ENCODE measurements around the gene IFNL4.
"Not testable (repeated sequence)": the region's sequence is repeated elsewhere in the genome, so short reads cannot be mapped to it uniquely, and the experiment has no call there.

IFNL4 gene

GRCh38 chr19:39219108-39219507 is 29.5 kb downstream of the IFNL4 start:
- not testable (repeated sequence) for DNase-seq

DNA sequence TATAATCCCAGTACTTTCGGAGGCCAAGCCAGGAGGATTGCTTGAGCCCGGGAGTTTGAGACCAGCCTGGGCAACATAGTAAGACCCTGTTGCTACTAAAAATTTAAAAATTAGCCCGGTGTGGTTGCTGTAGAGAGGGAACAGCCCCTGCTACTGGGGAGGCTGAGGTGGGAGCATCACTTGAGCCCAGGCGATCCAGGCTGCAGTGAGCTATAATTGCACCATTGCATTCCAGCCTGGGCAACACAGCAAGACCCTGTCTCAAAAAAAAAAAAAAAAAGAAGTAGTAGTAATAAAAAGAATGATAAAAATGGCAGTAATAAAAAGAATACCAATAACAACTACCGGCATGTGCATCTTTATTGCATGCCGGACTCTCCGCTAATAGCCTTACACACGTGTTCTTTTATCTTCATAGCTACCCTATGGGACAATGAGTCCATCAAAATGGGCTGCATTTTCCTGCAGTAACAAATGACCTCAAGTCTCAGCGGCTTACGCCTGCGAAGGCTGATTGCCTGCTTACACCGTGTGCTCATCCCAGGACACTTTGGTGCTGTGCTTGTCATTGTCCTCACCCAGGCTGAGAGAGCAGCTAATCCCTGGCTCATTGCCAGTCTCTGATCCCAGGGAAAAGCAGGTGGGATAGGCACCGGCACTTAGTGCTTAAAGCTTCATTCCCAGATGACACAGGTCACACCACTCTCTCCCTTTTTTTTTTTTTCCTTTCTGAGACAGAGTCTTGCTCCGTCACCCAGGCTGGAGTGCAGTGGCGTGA is 30.2 kb downstream of the IFNL4 start:
- no peak for DNase-seq

GRCh38 chr19:39217094-39217493 is 31.6 kb downstream of the IFNL4 start:
- no peak for DNase-seq

GRCh38 chr19:39215323-39215722 is 33.3 kb downstream of the IFNL4 start:
- not testable (repeated sequence) for DNase-seq

- peak; percentile 71 to 77 for DNase-seq
Observed at GRCh38 chr19:39212375-39212742, 36.3 kb downstream of the IFNL4 start.

DNA sequence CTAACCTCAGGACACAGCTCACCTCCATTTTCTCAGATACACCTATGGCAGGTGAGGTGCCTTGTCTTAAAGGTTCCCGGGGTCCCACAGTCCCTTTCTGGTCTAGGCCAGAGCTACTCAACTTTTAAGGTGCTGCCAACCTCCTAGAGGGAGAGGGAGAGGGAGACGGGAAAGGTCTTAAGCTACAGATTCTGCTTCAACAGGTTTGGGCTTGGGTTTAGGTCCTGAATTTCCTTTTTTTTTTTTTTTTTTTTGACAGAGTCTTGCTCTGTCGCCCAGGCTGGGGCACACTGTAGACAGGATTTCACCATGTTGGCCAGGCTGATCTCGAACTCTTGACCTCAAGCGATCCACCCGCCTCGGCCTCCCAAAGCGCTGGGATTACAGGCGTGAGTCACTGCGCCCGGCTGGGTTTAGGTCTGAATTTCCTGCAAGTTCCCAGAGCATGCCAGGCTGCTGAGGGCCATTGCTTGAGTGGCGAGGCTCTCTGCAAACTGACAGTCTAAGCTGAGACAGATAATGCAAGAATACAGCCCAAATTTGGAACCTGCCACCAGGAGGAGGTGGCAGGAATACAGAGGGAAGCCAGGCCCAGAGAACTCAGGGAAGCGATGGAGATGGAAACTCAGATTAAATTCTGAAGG is 36.8 kb downstream of the IFNL4 start:
- DNase-seq = no peak

- no peak for DNase-seq
Observed at GRCh38 chr19:39209196-39209595, 39.5 kb downstream of the IFNL4 start.

DNA sequence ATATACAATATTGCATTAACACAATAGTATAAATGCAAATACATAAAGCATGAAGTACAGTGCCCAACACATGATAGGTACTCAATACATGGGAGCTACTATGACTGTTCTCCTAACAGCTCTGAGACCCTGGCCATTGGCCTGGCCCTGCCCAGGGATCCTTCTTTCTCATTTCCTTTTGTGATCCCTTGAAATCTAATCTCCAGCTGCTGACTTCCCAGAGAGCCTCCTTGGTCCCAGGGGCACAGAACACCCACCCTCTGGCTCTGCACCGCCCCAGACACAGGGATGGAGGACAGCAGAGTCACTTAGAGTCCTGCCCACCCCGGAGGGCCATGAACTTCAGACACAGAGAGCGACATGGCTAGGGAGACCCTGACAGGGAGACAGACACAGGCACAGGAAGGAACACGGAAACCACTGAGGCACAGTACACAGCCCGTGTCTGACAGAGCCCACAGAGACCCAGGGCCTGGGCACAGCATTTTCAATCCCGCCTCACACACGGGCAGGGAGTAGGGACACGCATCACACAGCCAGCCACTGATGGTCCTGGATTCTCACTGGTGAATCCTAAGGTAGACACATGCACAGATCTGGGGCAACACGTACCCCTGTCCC is 40.4 kb downstream of the IFNL4 start:
- DNase-seq = no peak

DNA sequence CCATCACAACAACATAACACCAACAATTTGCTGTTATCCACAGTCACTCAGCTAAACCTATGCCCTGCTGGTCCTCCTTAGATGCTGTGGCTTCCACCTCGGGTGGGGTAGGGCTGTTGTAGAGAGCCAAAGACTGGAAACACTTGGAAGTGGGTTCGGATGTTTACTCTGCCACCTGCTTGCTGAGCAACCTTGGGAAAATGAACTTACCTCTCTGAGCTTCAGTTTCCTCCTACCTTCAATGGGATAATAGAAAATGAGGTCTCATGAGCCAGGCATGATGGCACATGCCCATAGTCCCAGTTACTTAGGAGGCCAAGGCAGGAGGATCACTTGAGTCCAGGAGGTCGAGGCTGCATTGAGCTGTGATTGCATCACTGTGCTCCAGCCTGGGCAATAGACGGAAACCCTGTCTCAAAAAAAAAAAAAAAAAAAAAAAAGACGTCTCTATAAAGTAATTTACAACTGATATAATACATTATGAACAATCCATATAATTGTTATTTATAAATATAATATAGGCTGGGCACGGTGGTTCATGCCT is 41.3 kb downstream of the IFNL4 start:
- no peak for DNase-seq

GRCh38 chr19:39206122-39206521 is 42.5 kb downstream of the IFNL4 start:
- no peak for DNase-seq

GRCh38 chr19:39205449-39205764 is 43.2 kb downstream of the IFNL4 start:
- DNase-seq = no peak

- no peak for DNase-seq
Observed at GRCh38 chr19:39203372-39204341, 45.0 kb downstream of the IFNL4 start, which contains the start of gene SYCN. Gene SYCN (minus strand): TSS chr19:39204263. CDS start chr19:39204254, 9 bp downstream.

DNA sequence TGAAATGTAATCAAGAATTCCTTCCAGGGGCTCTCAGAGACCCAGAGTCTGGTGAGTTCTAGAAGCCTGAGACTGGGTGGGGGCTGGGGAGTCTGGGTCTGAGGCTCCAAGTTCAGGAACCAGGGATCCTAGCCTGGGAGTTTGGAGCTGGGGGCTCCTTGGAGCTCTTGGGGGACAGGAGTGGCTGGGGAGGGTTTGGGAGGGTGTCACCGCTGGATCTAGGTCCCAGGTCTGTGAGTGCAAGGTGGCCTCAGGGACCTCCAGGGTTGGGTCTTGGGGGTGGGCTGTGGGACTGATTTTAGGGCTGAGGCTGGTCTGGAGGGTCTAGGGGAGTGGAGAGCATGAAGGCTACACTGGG is 45.7 kb downstream of the IFNL4 start:
- DNase-seq = no peak

- DNase-seq = no peak
Observed at GRCh38 chr19:39200803-39201115, 47.9 kb downstream of the IFNL4 start.

DNA sequence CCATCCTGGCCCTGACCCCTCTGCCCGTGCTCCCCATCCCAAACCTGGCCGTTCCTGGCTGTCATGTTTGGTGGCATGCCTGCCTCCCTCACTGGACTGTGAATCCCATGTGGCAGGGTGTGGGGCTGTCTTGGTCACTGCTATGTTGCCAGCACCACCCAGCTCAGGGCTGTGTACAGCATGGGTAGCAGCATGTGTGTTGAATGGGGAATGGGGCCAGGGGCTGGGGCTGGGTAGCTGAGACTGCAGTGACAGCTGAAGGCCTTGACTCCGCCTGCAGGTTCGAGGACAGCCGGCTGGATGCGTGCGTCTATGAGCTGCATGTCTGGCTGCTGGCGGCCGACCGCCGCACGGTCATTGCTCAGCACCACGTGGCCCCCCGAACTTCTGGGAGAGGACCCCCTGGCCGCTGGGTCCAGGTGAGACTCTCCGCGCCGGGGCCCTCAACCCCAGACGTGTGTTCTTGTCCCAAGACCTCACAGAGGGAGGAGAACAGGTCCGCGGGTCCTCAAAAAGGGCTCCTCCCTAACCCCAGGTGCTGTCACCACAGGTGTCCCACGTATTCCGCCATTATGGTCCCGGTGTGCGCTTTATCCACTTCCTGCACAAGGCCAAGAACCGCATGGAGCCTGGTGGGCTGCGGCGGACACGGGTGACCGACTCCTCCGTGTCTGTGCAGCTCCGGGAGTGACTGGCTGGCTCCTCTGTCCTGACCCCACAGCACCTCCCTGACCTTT is 48.4 kb downstream of the IFNL4 start:
- no peak for DNase-seq

- no peak for DNase-seq
Observed at GRCh38 chr19:39199025-39199424, 49.6 kb downstream of the IFNL4 start.

GRCh38 chr19:39197808-39198207 is 50.8 kb downstream of the IFNL4 start:
- no peak for DNase-seq

GRCh38 chr19:39196860-39197562 is 51.6 kb downstream of the IFNL4 start, which contains the start of gene NCCRP1:
Gene NCCRP1 (plus strand): TSS chr19:39196964. CDS start chr19:39196983, 19 bp downstream.
- DNase-seq = peak in 1 of 2 experiments; percentile 4

DNA sequence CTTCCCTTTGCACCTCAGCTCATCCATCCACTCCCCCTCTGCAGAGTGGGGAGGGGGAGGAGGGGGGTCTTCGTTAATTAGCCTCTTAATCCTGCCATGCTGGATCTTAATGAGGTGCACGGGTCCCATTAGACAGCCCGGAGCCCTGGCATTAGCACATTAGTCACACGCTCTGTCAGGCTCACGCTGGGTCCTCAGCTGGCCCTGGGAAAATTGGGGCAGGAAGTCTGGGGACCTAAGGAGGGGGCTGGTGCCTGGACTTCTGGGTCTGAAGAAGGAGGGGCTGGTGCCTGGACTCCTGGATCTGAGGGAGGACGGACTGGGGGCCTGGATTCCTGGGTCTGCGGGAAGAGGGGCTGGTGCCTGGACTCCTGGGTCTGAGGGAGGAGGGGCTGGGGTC is 52.3 kb downstream of the IFNL4 start:
- no peak for DNase-seq

Data from activated CD4-positive, alpha-beta T cell treated with anti-CD3 and anti-CD28 coated beads, Interleukin-2, amount 50 U/mL, for 48 hours (primary cell).